K562 (cell line): ENCODE data around the gene GET4. TPM values are rescaled to one million over a fixed set of nuclear protein-coding genes. Genes with fewer than 3 reads are reported as not detected.

Experiments
- ATAC-seq: fragments of 200-7000 bp; cut with Tn5 transposase; 3 replicates; pipeline ENCODE4 v1.9.1; 2020; ENCODE audit warnings: moderate library complexity
- BruUV-seq: library from RNA; stranded (reverse); fragments of 400-500 nt; replicated peaks from 2 replicates; lab custom pipeline; 2021; lab: Mats Ljungman, UMichigan
- CTCF ChIA-PET: fragments of 300-600 bp; formaldehyde crosslinking; extraction: SDS; loops from one replicate; lab custom pipeline; 2021; ENCODE audit warnings: low intra/inter-chr PET ratio; lab: Yijun Ruan, JAX
- POLR2A ChIA-PET: fragments of 300-600, 350-650 bp; sonication (Branson Sonifier 250); formaldehyde crosslinking; extraction: SDS; loops from one replicate; lab custom pipeline; 2021; ENCODE audit warnings: antibody characterized with exemption, inconsistent platforms; lab: Yijun Ruan, JAX
- DNase-seq, 4 experiments: peaks; one replicate each; pipeline versions ENCODE4 v3.0.0 to v3.0.0-alpha.2; 2011 to 2018; ENCODE audit warnings: low spot score in 3 of 4, mixed read lengths in 3 of 4; ENCODE audit errors: extremely low read depth in 1 of 4
- FAIRE-seq: peaks from 2 replicates; lab custom pipeline; 2011; peaks lifted over from hg19 to GRCh38; lab: Jason Lieb, UNC
- H2AFZ ChIP-seq: 2 replicates; pipeline ENCODE4 v1.6.0; 2011; ENCODE audit warnings: low read depth, low read length, control low read depth, inconsistent platforms
- H3K27ac ChIP-seq: fragments of 200-600 bp; 3 replicates; pipeline ENCODE4 v1.8.0; 2011; ENCODE audit warnings: low read depth, mild to moderate bottlenecking, control low read depth, inconsistent platforms, low read length, moderate library complexity, mixed read lengths; ENCODE audit errors: extremely low read depth
- H3K27me3 ChIP-seq, 2 experiments: fragments of 300-600 bp in 1 of 2; 2 replicates in 1 of 2; 3 replicates in 1 of 2; pipeline versions ENCODE4 v1.6.0 to v1.8.0; 2011; ENCODE audit warnings: inconsistent platforms in 2 of 2, low read length in 2 of 2, mild to moderate bottlenecking in 1 of 2, mixed read lengths in 1 of 2, moderate library complexity in 1 of 2; ENCODE audit not compliant: control insufficient read depth in 2 of 2, insufficient read depth in 2 of 2
- H3K36me3 ChIP-seq: fragments of 300-600 bp; 3 replicates; pipeline ENCODE4 v1.8.0; 2011; ENCODE audit warnings: mild to moderate bottlenecking, low read length, inconsistent platforms; ENCODE audit not compliant: control insufficient read depth, insufficient read depth
- H3K4me1 ChIP-seq, 2 experiments: fragments of 200-600 bp in 1 of 2; replicated peaks in 1 of 2; 2 replicates in 1 of 2; 3 replicates in 1 of 2; pipeline versions ENCODE4 v1.5.1 to v1.8.0; 2011; ENCODE audit warnings: inconsistent platforms in 2 of 2, low read length in 2 of 2, mild to moderate bottlenecking in 1 of 2, mixed read lengths in 1 of 2, moderate library complexity in 1 of 2; ENCODE audit not compliant: control insufficient read depth in 2 of 2, insufficient read depth in 2 of 2
- H3K4me2 ChIP-seq: 2 replicates; pipeline ENCODE4 v1.6.1; 2011; ENCODE audit warnings: low read length, control low read depth, inconsistent platforms, mixed read lengths; ENCODE audit not compliant: insufficient read depth
- H3K4me3 ChIP-seq: fragments of 200-600 bp; sonication (generic), shearing (Covaris generic); 2 replicates; pipeline ENCODE4 v1.5.1; 2016; ENCODE audit warnings: control low read depth, inconsistent platforms
- H3K79me2 ChIP-seq: fragments of 200-600 bp; 3 replicates; pipeline ENCODE4 v1.8.0; 2011; ENCODE audit warnings: low read length, inconsistent platforms; ENCODE audit not compliant: control insufficient read depth, insufficient read depth
- H3K9ac ChIP-seq, 2 experiments: 2 replicates each; pipeline versions ENCODE4 v1.6.0 to v1.6.1; 2011; ENCODE audit warnings: low read depth in 2 of 2, low read length in 2 of 2, control low read depth in 1 of 2, inconsistent platforms in 1 of 2, mild to moderate bottlenecking in 1 of 2, mixed read lengths in 1 of 2; ENCODE audit not compliant: insufficient read depth in 1 of 2
- H3K9me1 ChIP-seq: one replicate; pipeline ENCODE4 v1.6.0; 2011; ENCODE audit warnings: inconsistent platforms, mild to moderate bottlenecking, low read length, moderate library complexity; ENCODE audit not compliant: control insufficient read depth, insufficient read depth
- H3K9me3 ChIP-seq: replicated peaks from 2 replicates; pipeline ENCODE4 v1.5.1; 2011; ENCODE audit warnings: low read depth, low read length, inconsistent platforms; ENCODE audit not compliant: control insufficient read depth, insufficient read depth
- H4K20me1 ChIP-seq: replicated peaks from 2 replicates; pipeline ENCODE4 v1.6.1; 2011; ENCODE audit warnings: low read length, inconsistent platforms, mixed read lengths; ENCODE audit not compliant: control insufficient read depth, insufficient read depth
- ARID1B ChIP-seq: fragments of 450-650 bp; IDR thresholded peaks from 2 replicates; pipeline ENCODE4 v1.6.1; 2016; ENCODE audit warnings: antibody characterized with exemption, mild to moderate bottlenecking, inconsistent platforms
- CAMTA2 ChIP-seq: fragments of 250-450 bp; sonication (Bioruptor Pico); conservative IDR thresholded peaks from 2 replicates; pipeline ENCODE4 v1.5.1; 2022
- HEY1 ChIP-seq: fragments of 250-450 bp; sonication (Bioruptor Pico); IDR thresholded peaks from 2 replicates; pipeline ENCODE4 v1.5.0; 2020; ENCODE audit warnings: mild to moderate bottlenecking, moderate library complexity, borderline replicate concordance
- KAT8 ChIP-seq: fragments of 450-650 bp; IDR thresholded peaks from 2 replicates; pipeline ENCODE4 v1.6.1; 2016; ENCODE audit warnings: low read depth, mild to moderate bottlenecking
- KLF13 ChIP-seq: fragments of 450-650 bp; IDR thresholded peaks from 2 replicates; pipeline ENCODE4 v1.6.1; 2016; ENCODE audit warnings: missing genetic modification characterization, low read depth, mild to moderate bottlenecking, missing compliant biosample characterization, moderate library complexity, borderline replicate concordance
- SMAD3 ChIP-seq: fragments of 450-650 bp; formaldehyde crosslinking; conservative IDR thresholded peaks from 2 replicates; pipeline ENCODE4 v1.4.0; 2020; ENCODE audit warnings: mild to moderate bottlenecking
- TAF9B ChIP-seq: fragments of 450-650 bp; IDR thresholded peaks from 2 replicates; pipeline ENCODE4 v1.6.1; 2018; ENCODE audit warnings: mild to moderate bottlenecking; ENCODE audit not compliant: partially characterized antibody
- ZNF146 ChIP-seq: IDR thresholded peaks from one replicate; pipeline ENCODE4 v1.6.1; 2018; ENCODE audit warnings: missing compliant biosample characterization; ENCODE audit not compliant: unreplicated experiment
- ZNF253 ChIP-seq: fragments of 250-450 bp; sonication (Bioruptor Pico); conservative IDR thresholded peaks from 2 replicates; pipeline ENCODE4 v1.6.1; 2021; ENCODE audit warnings: mild to moderate bottlenecking
- WGBS: fragments of 100-300 bp; shearing (Covaris generic); methylation state at CpG from one replicate; pipeline ENCODE4 v1.1.6; 2016; ENCODE audit warnings: low coverage, mixed read lengths; ENCODE audit not compliant: insufficient coverage; ENCODE audit errors: missing lambda C conversion rate; 5-methylcytosine and 5-hydroxymethylcytosine counted together
- in situ Hi-C: fragments of 300-500 bp; cut with MboI; formaldehyde crosslinking; loops from 4 replicates; pipeline ENCODE4 v1.15.0; 2018; ENCODE audit warnings: inconsistent platforms, mixed read lengths
- intact Hi-C: fragments of 100-400 bp; cut with micrococcal nuclease; formaldehyde crosslinking; loops from 2 replicates; pipeline ENCODE4 v1.14.2; 2022
- polyA plus RNA-seq, 8 experiments: library from polyadenylated mRNA; depleted of rRNA in 4 of 8; stranded (reverse) in 5 of 8; unstranded in 3 of 8; fragments of >200 nt; fragmentation: Nextera tagmentation in 2 of 8; fragmentation: Illumina TruSeq in 1 of 8; extraction: Ambion mirVana in 2 of 8; extraction: Trizol in 1 of 8; gene quantifications; 2 replicates each; pipeline versions ENCODE4 v1.2.1 to v1.2.3, GENCODE V29; 2011 to 2014; ENCODE audit warnings: inconsistent platforms in 1 of 8, missing spikeins in 1 of 8
- total RNA-seq, 7 experiments: library from RNA; depleted of rRNA in 6 of 7; stranded (reverse); fragments of >200 nt in 6 of 7; fragmentation: Illumina TruSeq in 2 of 7; extraction: Trizol in 2 of 7; gene quantifications; 2 replicates each; pipeline versions ENCODE4 v1.2.1 to v1.2.3, GENCODE V29; 2011 to 2021; ENCODE audit warnings: low replicate concordance in 1 of 7
- TF ChIP-seq, protein P1 (sequence below): fragments of 450-650 bp; IDR thresholded peaks from 2 replicates; pipeline ENCODE4 v1.6.1; 2016; ENCODE audit warnings: mild to moderate bottlenecking
- TF ChIP-seq, protein P2 (sequence below): fragments of 250-450 bp; sonication (Bioruptor Pico); IDR thresholded peaks from 2 replicates; pipeline ENCODE4 v1.4.0; 2020; ENCODE audit warnings: mild to moderate bottlenecking, moderate library complexity, borderline replicate concordance
- TF ChIP-seq, protein P3 (sequence below): IDR thresholded peaks from 2 replicates; pipeline ENCODE4 v1.6.1; 2011; ENCODE audit warnings: borderline replicate concordance, low read depth, mild to moderate bottlenecking, moderate library complexity, low read length; ENCODE audit not compliant: insufficient read depth, poor library complexity, severe bottlenecking

Gene GET4
- total and polyA plus RNA-seq, 9 of the 15 experiments (the other 6 are each of a cell fraction or from before 2014, with no cell fraction given), result 0.99 to 122 (median 40.4) TPM

DNA sequence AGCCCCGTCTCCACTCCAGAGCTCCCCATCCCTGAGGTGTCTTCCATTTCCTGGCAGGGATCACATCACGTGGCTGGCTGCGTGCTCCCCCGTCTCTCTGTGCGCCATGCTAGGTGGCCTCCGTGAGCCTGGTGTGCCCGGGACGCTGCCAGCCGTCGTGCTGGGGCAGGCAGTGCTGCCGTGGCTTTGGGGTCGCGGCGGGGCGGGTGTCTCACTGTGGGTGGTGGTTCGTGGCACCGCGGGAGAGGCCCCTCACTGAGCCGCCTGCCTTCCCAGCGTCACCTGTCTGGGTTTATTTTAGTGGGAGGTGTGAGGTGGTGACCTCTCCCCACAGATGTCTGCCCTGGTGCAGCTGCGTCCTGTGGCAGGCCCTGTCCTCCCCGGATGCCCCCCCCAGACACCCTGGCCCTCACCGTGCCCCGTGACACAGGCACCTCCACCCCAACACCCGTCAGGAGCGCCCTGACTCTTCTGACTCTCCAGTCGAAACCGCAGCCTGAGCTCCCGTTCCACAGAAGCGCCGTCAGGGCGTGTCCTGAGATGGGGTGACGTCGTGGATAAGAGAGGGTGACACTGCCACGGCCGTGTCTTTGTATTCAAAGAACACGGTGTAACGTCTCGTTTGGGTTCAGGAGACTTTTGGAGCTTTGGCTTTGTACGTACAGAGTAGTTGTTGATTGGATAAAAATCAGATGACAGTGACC is 18.0 kb downstream of the GET4 start (continued):
- no peak for TF ChIP-seq KAT8

DNA sequence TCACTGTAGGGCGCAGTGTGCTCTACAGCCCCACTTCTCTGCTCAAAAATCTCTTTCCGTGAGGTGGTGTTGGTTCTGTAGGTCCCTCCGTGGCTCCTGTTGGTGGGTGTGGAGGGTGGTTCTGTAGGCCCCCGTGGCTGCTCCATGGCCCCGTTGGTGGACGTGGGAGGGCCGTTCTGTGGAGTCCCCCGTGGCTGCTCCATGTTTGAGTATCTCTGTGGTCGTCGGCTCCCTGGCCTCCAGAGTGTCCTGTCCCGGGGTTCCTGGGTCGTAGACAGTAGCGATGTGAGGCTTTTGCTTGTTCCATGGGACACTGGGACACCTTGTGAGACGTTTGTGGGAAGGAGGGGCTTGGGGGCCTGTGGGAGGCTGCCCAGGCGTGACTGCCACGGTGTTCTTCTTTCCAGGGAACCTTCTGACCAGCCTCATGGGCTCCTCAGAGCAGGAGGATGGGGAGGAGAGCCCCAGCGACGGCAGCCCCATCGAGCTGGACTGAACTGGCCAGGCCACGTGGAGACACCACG is 18.6 kb downstream of the GET4 start:
- H3K9me1 ChIP-seq, result no peaks in the 10 kb centered on the region
- H3K27me3 ChIP-seq, result no peaks in the 10 kb centered on the region
- ChIA-PET CTCF (no interaction called here), POLR2A (interaction anchor here (0.6 to 0.7 kb wide), 2 partner anchors 118 to 619 kb away, joined by 3 read pairs; no protein-coding TSS in a partner anchor)
- H3K4me2 ChIP-seq, result no peak overlapping the region
- no peak overlapping the region; a peak in 1 of 4 replicates for H3K9ac ChIP-seq
- no peak for FAIRE-seq
- in situ Hi-C loops, result no loop called here
- no peaks in the 10 kb centered on the region; the same call in 1 of the 2 replicates for H4K20me1 ChIP-seq
- peaks cover 80% of the 10 kb centered on the region; the same call in 2 of the 3 replicates for H3K36me3 ChIP-seq
- 96% methylated on average over 13 of the region's 21 CpGs for WGBS
- no peaks in the 10 kb centered on the region for H3K9me3 ChIP-seq
- intact Hi-C loops, result no loop called here
- H3K4me1 ChIP-seq, result peaks cover 9 to 52% of the 10 kb centered on the region in 2 experiments; a peak in 4 of 5 replicates
- no TSS peak for BruUV-seq
- DNase-seq, result no peak
- no peak overlapping the region for H2AFZ ChIP-seq
- no peak overlapping the region for H3K4me3 ChIP-seq
- no peak for ATAC-seq
- no peak overlapping the region for H3K27ac ChIP-seq
- H3K79me2 ChIP-seq, result no peaks in the 10 kb centered on the region; the same call in 2 of the 3 replicates
- TF ChIP-seq CAMTA2 (CRISPR knock-in tag) (no peak), KLF13 (no peak), TAF9B (no peak), SMAD3 (CRISPR knock-in tag) (no peak), ZNF253 (CRISPR knock-in tag) (no peak), ZNF146 (CRISPR knock-in tag) (no peak), ARID1B (no peak), HEY1 (no peak)
- TF ChIP-seq, protein P1, sequence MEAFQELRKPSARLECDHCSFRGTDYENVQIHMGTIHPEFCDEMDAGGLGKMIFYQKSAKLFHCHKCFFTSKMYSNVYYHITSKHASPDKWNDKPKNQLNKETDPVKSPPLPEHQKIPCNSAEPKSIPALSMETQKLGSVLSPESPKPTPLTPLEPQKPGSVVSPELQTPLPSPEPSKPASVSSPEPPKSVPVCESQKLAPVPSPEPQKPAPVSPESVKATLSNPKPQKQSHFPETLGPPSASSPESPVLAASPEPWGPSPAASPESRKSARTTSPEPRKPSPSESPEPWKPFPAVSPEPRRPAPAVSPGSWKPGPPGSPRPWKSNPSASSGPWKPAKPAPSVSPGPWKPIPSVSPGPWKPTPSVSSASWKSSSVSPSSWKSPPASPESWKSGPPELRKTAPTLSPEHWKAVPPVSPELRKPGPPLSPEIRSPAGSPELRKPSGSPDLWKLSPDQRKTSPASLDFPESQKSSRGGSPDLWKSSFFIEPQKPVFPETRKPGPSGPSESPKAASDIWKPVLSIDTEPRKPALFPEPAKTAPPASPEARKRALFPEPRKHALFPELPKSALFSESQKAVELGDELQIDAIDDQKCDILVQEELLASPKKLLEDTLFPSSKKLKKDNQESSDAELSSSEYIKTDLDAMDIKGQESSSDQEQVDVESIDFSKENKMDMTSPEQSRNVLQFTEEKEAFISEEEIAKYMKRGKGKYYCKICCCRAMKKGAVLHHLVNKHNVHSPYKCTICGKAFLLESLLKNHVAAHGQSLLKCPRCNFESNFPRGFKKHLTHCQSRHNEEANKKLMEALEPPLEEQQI, result no peak
- TF ChIP-seq, protein P2, sequence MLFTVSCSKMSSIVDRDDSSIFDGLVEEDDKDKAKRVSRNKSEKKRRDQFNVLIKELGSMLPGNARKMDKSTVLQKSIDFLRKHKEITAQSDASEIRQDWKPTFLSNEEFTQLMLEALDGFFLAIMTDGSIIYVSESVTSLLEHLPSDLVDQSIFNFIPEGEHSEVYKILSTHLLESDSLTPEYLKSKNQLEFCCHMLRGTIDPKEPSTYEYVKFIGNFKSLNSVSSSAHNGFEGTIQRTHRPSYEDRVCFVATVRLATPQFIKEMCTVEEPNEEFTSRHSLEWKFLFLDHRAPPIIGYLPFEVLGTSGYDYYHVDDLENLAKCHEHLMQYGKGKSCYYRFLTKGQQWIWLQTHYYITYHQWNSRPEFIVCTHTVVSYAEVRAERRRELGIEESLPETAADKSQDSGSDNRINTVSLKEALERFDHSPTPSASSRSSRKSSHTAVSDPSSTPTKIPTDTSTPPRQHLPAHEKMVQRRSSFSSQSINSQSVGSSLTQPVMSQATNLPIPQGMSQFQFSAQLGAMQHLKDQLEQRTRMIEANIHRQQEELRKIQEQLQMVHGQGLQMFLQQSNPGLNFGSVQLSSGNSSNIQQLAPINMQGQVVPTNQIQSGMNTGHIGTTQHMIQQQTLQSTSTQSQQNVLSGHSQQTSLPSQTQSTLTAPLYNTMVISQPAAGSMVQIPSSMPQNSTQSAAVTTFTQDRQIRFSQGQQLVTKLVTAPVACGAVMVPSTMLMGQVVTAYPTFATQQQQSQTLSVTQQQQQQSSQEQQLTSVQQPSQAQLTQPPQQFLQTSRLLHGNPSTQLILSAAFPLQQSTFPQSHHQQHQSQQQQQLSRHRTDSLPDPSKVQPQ (CRISPR knock-in tag), result no peak
- TF ChIP-seq, protein P3, sequence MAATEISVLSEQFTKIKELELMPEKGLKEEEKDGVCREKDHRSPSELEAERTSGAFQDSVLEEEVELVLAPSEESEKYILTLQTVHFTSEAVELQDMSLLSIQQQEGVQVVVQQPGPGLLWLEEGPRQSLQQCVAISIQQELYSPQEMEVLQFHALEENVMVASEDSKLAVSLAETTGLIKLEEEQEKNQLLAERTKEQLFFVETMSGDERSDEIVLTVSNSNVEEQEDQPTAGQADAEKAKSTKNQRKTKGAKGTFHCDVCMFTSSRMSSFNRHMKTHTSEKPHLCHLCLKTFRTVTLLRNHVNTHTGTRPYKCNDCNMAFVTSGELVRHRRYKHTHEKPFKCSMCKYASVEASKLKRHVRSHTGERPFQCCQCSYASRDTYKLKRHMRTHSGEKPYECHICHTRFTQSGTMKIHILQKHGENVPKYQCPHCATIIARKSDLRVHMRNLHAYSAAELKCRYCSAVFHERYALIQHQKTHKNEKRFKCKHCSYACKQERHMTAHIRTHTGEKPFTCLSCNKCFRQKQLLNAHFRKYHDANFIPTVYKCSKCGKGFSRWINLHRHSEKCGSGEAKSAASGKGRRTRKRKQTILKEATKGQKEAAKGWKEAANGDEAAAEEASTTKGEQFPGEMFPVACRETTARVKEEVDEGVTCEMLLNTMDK, result no peak
